MCF 10A (cell line): ENCODE results near the gene PRKG1. TPM values are rescaled to one million over a fixed set of nuclear protein-coding genes. Genes with fewer than 3 reads are reported as not detected.

Experiments used
- BruUV-seq: library from RNA; stranded (reverse); fragments of 400-500 nt; replicated peaks from 2 replicates; lab custom pipeline; 2021; lab: Mats Ljungman, UMichigan
- CTCF ChIA-PET: fragments of 300-600 bp; sonication (Branson Sonifier 250); formaldehyde crosslinking; extraction: SDS; loops from one replicate; lab custom pipeline; 2021; ENCODE audit warnings: antibody characterized with exemption, inconsistent platforms; lab: Yijun Ruan, JAX
- POLR2A ChIA-PET: fragments of 300-600, 350-650 bp; sonication (Branson Sonifier 250); formaldehyde crosslinking; extraction: SDS; loops from one replicate; lab custom pipeline; 2020; ENCODE audit warnings: antibody characterized with exemption, inconsistent platforms; lab: Yijun Ruan, JAX
- DNase-seq: peaks from one replicate; pipeline ENCODE4 v3.0.0-alpha.2; 2018; ENCODE audit not compliant: unreplicated experiment
- H3K27ac Mint-ChIP-seq: one replicate; pipeline ENCODE4 v1.8.0; 2022; ENCODE audit warnings: mild to moderate bottlenecking, low read depth, mixed read lengths; ENCODE audit not compliant: unreplicated experiment
- H3K27me3 Mint-ChIP-seq: one replicate; pipeline ENCODE4 v1.8.0; 2022; ENCODE audit warnings: mixed read lengths; ENCODE audit not compliant: insufficient read depth, unreplicated experiment
- H3K36me3 Mint-ChIP-seq: one replicate; pipeline ENCODE4 v1.8.0; 2022; ENCODE audit warnings: mild to moderate bottlenecking, moderate library complexity, mixed read lengths; ENCODE audit not compliant: insufficient read depth, unreplicated experiment
- H3K4me1 Mint-ChIP-seq: one replicate; pipeline ENCODE4 v1.8.0; 2022; ENCODE audit warnings: mixed read lengths; ENCODE audit not compliant: insufficient read depth, unreplicated experiment
- H3K4me3 Mint-ChIP-seq: one replicate; pipeline ENCODE4 v1.8.0; 2022; ENCODE audit warnings: mild to moderate bottlenecking, moderate library complexity, mixed read lengths; ENCODE audit not compliant: unreplicated experiment
- H3K9me3 Mint-ChIP-seq: one replicate; pipeline ENCODE4 v1.8.0; 2022; ENCODE audit warnings: mixed read lengths; ENCODE audit not compliant: unreplicated experiment
- CTCF ChIP-seq: fragments of 200-600 bp; IDR thresholded peaks from one replicate; pipeline ENCODE4 v1.8.0; 2022; ENCODE audit warnings: antibody characterized with exemption, mild to moderate bottlenecking; ENCODE audit not compliant: unreplicated experiment
- intact Hi-C: fragments of 100-400 bp; cut with micrococcal nuclease; formaldehyde crosslinking; loops from 2 replicates; pipeline ENCODE4 v1.14.1; 2022
- total RNA-seq: library from RNA; stranded (reverse); gene quantifications from 2 replicates; pipeline ENCODE4 v1.2.3, GENCODE V29; 2022

Gene PRKG1
- total RNA-seq, 1 experiment from 2014 or later, result 0.09 TPM

GRCh38 chr10:52100011-52100547, 1025.8 kb downstream of the PRKG1 start:
- Mint-ChIP-seq H3K4me1 (no peaks in the 10 kb centered on the region), H3K4me3 (no peak overlapping the region), H3K27ac (no peak overlapping the region), H3K36me3 (no peaks in the 10 kb centered on the region), H3K9me3 (no peaks in the 10 kb centered on the region), H3K27me3 (peaks cover 50% of the 10 kb centered on the region)
- no peak for TF ChIP-seq CTCF
- ChIA-PET CTCF (no interaction called here), POLR2A (interaction anchor here (0.7 kb wide), 1 partner anchor 512 kb away, joined by 3 read pairs; no protein-coding TSS in a partner anchor)
- BruUV-seq, result no TSS peak
- intact Hi-C loops, result no loop called here
- no peak for DNase-seq

GRCh38 chr10:52105301-52105700, 1031.0 kb downstream of the PRKG1 start:
- Mint-ChIP-seq H3K27ac (no peak overlapping the region), H3K27me3 (peaks cover 10% of the 10 kb centered on the region), H3K9me3 (no peaks in the 10 kb centered on the region), H3K4me3 (no peak overlapping the region), H3K4me1 (no peaks in the 10 kb centered on the region), H3K36me3 (no peaks in the 10 kb centered on the region)
- DNase-seq, result no peak
- ChIA-PET POLR2A (interaction anchor here (0.6 kb wide), 1 partner anchor 851 kb away, joined by 3 read pairs; no protein-coding TSS in a partner anchor), CTCF (interaction anchor here (0.6 kb wide), 1 partner anchor 111 kb away, joined by 3 read pairs; no protein-coding TSS in a partner anchor)
- intact Hi-C loops, result no loop called here
- no TSS peak for BruUV-seq
- TF ChIP-seq CTCF, result no peak

- DNase-seq, result no peak
- H3K27ac Mint-ChIP-seq, result no peak overlapping the region
- POLR2A ChIA-PET, result no interaction called here
- no peak overlapping the region for H3K4me3 Mint-ChIP-seq
- TF ChIP-seq CTCF, result no peak
- H3K27me3 Mint-ChIP-seq, result peaks cover 3% of the 10 kb centered on the region
- no peaks in the 10 kb centered on the region for H3K9me3 Mint-ChIP-seq
- BruUV-seq, result no TSS peak
- H3K36me3 Mint-ChIP-seq, result no peaks in the 10 kb centered on the region
- CTCF ChIA-PET, result no interaction called here
- no peaks in the 10 kb centered on the region for H3K4me1 Mint-ChIP-seq
- intact Hi-C loops, result no loop called here
Observed at GRCh38 chr10:52106011-52106410, 1031.7 kb downstream of the PRKG1 start.

GRCh38 chr10:52106899-52107298, 1032.6 kb downstream of the PRKG1 start:
- H3K9me3 Mint-ChIP-seq, result no peaks in the 10 kb centered on the region
- BruUV-seq, result no TSS peak
- intact Hi-C loops, result no loop called here
- no peak for TF ChIP-seq CTCF
- peaks cover 5% of the 10 kb centered on the region for H3K27me3 Mint-ChIP-seq
- no peak overlapping the region for H3K27ac Mint-ChIP-seq
- H3K36me3 Mint-ChIP-seq, result no peaks in the 10 kb centered on the region
- no peak for DNase-seq
- no peak overlapping the region for H3K4me3 Mint-ChIP-seq
- CTCF ChIA-PET, result no interaction called here
- H3K4me1 Mint-ChIP-seq, result no peaks in the 10 kb centered on the region
- POLR2A ChIA-PET, result no interaction called here
